ENCODE results near the gene FAM20B. TPM values are rescaled to one million over a fixed set of nuclear protein-coding genes. Genes with fewer than 3 reads are reported as not detected.
A peak's percentile ranks its signal among the peaks of the same experiment; 100 is the strongest.

FAM20B gene
- total RNA-seq, 2 experiments from 2014 or later, result 12.1 to 12.9 TPM

DNA sequence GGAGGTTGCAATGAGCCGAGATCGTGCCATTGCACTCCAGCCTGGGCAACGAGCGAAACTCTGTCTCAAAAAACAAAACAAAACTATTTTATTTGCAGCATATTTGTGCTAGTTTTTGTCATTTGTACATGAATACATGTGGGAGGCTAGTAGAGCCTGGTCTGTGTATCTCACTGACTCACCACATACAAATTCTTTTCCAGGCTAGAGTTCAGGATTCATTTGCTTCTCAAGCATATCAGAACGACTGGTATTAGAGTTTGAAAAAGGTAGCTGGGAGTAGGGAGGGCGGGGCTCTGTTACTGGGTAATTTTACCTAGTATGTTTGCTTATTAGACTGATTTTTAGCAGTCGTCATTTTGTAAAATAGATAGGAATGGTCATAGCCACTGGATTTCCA lies 51.7 kb downstream of the FAM20B start:
- ChIA-PET POLR2A (no interaction called here), CTCF (interaction anchor here (1.0 kb wide), 1 partner anchor 44 kb away, joined by 4 read pairs; no protein-coding TSS in a partner anchor)
- peak overlapping the region in 1 of 2 donors; percentile 10 for H3K27ac ChIP-seq (ENCODE audit: low read depth in 1 of 2, low read length in 2 of 2)
- no peaks in the 10 kb centered on the region for H3K9me3 ChIP-seq (ENCODE audit: control insufficient read depth in 1 of 2, insufficient read depth in 1 of 2, low read length in 2 of 2)
- no peaks in the 10 kb centered on the region for H3K27me3 Mint-ChIP-seq
- no peak overlapping the region for H3K4me3 ChIP-seq (ENCODE audit: low read length)
- no peaks in the 10 kb centered on the region for H3K9me3 Mint-ChIP-seq
- no peak for ATAC-seq (ENCODE audit: poor library complexity)
- TF ChIP-seq, protein P1, sequence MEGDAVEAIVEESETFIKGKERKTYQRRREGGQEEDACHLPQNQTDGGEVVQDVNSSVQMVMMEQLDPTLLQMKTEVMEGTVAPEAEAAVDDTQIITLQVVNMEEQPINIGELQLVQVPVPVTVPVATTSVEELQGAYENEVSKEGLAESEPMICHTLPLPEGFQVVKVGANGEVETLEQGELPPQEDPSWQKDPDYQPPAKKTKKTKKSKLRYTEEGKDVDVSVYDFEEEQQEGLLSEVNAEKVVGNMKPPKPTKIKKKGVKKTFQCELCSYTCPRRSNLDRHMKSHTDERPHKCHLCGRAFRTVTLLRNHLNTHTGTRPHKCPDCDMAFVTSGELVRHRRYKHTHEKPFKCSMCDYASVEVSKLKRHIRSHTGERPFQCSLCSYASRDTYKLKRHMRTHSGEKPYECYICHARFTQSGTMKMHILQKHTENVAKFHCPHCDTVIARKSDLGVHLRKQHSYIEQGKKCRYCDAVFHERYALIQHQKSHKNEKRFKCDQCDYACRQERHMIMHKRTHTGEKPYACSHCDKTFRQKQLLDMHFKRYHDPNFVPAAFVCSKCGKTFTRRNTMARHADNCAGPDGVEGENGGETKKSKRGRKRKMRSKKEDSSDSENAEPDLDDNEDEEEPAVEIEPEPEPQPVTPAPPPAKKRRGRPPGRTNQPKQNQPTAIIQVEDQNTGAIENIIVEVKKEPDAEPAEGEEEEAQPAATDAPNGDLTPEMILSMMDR (IDR thresholded peaks at IDR 0.05), result no peak
- H3K4me1 ChIP-seq (ENCODE audit: insufficient read depth, low read length), result peaks cover 12% of the 10 kb centered on the region
- peaks cover 21% of the 10 kb centered on the region for H3K36me3 Mint-ChIP-seq (ENCODE audit: low read depth)
- H3K4me1 Mint-ChIP-seq (ENCODE audit: low read depth), result peaks cover 19% of the 10 kb centered on the region
- H3K4me3 Mint-ChIP-seq, result no peak overlapping the region
- peak overlapping the region; percentile 49 for H3K27ac Mint-ChIP-seq
- H3K36me3 ChIP-seq (ENCODE audit: insufficient read depth, low read length), result peaks cover 3% of the 10 kb centered on the region
- DNase-seq, result no peak
- intact Hi-C loops (cut with DNase I, micrococcal nuclease), result loop anchor here in 1 of 2 experiments (5.0 kb wide), 1 partner anchor 520 kb away; no protein-coding TSS in a partner anchor
- H3K27me3 ChIP-seq (ENCODE audit: control insufficient read depth in 1 of 2, insufficient read depth in 2 of 2, low read length in 2 of 2), result no peaks in the 10 kb centered on the region

DNA sequence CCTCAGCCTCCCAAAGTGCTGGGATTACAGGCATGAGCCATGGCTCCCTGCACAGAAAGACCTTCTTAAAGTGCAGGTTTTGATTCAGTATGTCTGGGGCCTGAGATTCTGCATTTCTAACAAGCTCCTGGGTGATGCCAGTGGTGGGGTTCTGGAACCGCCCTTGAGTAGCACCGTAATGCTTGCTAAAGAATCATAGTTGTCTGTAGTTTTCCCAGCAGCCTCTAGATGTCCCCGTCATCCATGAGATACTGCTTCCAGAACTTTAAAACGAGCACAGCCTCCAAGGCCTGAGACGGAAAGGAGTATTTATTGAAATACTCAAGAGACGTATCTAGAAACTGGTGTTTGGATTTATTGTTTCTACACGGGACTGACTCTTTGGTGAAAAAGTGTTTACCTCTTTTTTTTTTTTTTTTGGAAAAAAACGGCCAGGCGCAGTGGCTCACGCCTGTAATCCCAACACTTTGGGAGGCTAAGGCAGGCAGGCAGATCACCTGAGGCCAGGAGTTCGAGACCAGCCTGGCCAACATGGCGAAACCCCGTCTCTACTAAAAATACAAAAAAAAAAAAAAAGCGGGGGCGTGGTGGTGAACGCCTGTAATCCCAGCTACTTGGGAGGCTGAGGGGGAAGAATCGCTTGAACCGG lies 53.5 kb downstream of the FAM20B start:
- DNase-seq, result peak in 13 of 14 experiments; percentile 18 to 83 (median 34)
- POLR2A ChIA-PET, result interaction anchor here (0.7 to 4.3 kb wide), 2 partner anchors 52 to 286 kb away, joined by 3 to 21 read pairs; partner anchors contain the start of gene AXDND1
- H3K4me3 ChIP-seq (ENCODE audit: low read length), result no peak overlapping the region
- H3K27ac ChIP-seq (ENCODE audit: low read depth in 1 of 2, low read length in 2 of 2), result no peak overlapping the region
- Mint-ChIP-seq H3K9me3 (no peaks in the 10 kb centered on the region), H3K27ac (peak overlapping the region; percentile 64), H3K4me3 (peak overlapping the region; percentile 74), H3K4me1 (ENCODE audit: low read depth) (peaks cover 32% of the 10 kb centered on the region), H3K27me3 (no peaks in the 10 kb centered on the region), H3K36me3 (ENCODE audit: low read depth) (peaks cover 13% of the 10 kb centered on the region)
- peaks cover 29% of the 10 kb centered on the region for H3K4me1 ChIP-seq (ENCODE audit: insufficient read depth, low read length)
- intact Hi-C loops (cut with DNase I, micrococcal nuclease), result loop anchor here (1.0 to 5.0 kb wide), 3 partner anchors 214 to 518 kb away; partner anchors contain the start of gene SOAT1 (in 1 of the 2)
- ATAC-seq (ENCODE audit: poor library complexity), result peak; percentile 45
- CTCF ChIA-PET, result interaction anchor here (0.5 to 1.2 kb wide), 8 partner anchors 21 to 578 kb away, joined by 3 to 4 read pairs (median 3); no protein-coding TSS in a partner anchor
- TF ChIP-seq, protein P1 (IDR thresholded peaks at IDR 0.05), result peak; percentile 70
- no peaks in the 10 kb centered on the region for H3K36me3 ChIP-seq (ENCODE audit: insufficient read depth, low read length)
- H3K9me3 ChIP-seq (ENCODE audit: control insufficient read depth in 1 of 2, insufficient read depth in 1 of 2, low read length in 2 of 2), result no peaks in the 10 kb centered on the region
- H3K27me3 ChIP-seq (ENCODE audit: control insufficient read depth in 1 of 2, insufficient read depth in 2 of 2, low read length in 2 of 2), result no peaks in the 10 kb centered on the region

DNA sequence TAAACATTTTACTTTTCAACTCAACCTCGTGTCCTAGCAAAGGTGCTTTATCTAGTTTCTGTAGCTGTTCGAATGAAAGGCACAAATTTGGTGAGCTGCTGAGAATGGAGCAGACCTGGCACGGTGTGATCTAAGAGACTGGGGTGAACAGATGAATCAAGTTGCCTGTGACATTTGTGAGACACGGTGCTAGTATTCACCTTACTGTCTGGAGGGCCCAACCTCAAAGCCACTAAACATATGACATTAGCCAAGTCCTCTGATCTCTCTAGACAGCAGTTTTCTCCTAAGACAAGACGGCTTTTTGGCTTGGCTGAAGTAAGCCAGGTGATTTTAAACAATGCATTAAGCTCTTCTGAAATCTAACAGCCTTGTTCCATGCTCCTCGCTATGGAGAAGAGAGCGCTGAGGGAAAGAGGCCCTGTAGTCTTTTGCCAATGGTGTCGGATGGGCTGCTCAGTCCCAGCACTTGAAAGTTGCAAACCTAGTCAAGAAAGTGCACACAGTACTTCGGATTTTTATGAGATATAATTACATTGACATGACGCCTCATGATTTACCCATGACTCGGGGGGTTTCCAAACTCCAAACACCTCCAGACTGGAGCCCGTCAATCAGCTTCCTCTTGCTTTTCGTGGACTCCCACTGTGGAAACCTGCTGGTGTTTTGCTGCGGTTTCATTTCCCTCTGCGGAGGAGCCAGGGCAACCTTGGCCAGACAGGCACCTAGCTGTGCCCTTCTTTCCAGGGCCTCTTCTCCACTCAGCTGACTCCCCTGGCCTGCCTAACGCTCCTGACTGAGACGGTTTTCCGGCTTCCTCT lies 55.4 kb downstream of the FAM20B start:
- H3K9me3 Mint-ChIP-seq, result no peaks in the 10 kb centered on the region
- H3K4me3 ChIP-seq (ENCODE audit: low read length), result peak overlapping the region; percentile 82
- H3K9me3 ChIP-seq (ENCODE audit: control insufficient read depth in 1 of 2, insufficient read depth in 1 of 2, low read length in 2 of 2), result no peaks in the 10 kb centered on the region
- peaks cover 32% of the 10 kb centered on the region for H3K4me1 ChIP-seq (ENCODE audit: insufficient read depth, low read length)
- peak overlapping the region; percentile 68 to 81 for H3K27ac ChIP-seq (ENCODE audit: low read depth in 1 of 2, low read length in 2 of 2)
- no peaks in the 10 kb centered on the region for H3K27me3 Mint-ChIP-seq
- ATAC-seq (ENCODE audit: poor library complexity), result peak; percentile 72
- peak overlapping the region; percentile 98 for H3K4me3 Mint-ChIP-seq
- H3K36me3 ChIP-seq (ENCODE audit: insufficient read depth, low read length), result peaks cover 12% of the 10 kb centered on the region
- H3K4me1 Mint-ChIP-seq (ENCODE audit: low read depth), result peaks cover 32% of the 10 kb centered on the region
- no peaks in the 10 kb centered on the region for H3K27me3 ChIP-seq (ENCODE audit: control insufficient read depth in 1 of 2, insufficient read depth in 2 of 2, low read length in 2 of 2)
- TF ChIP-seq, protein P1 (IDR thresholded peaks at IDR 0.05), result no peak
- intact Hi-C loops (cut with DNase I, micrococcal nuclease), result loop anchor here (1.0 to 5.0 kb wide), 12 partner anchors 41 to 731 kb away; partner anchors contain the start of genes FAM20B (in 1 of the 2) and SOAT1 (in 1 of the 2)
- ChIA-PET CTCF (interaction anchor here (0.7 to 1.6 kb wide), 4 partner anchors 78 to 734 kb away, joined by 3 to 7 read pairs (median 4); no protein-coding TSS in a partner anchor), POLR2A (interaction anchor here (1.0 to 4.3 kb wide), 8 partner anchors 52 to 729 kb away, joined by 3 to 27 read pairs (median 3); partner anchors contain the start of genes AXDND1 and SOAT1)
- DNase-seq, result peak in 10 of 14 experiments; percentile 9 to 86 (median 30)
- H3K36me3 Mint-ChIP-seq (ENCODE audit: low read depth), result peaks cover 12% of the 10 kb centered on the region
- H3K27ac Mint-ChIP-seq, result peak overlapping the region; percentile 92

All from CD4-positive, alpha-beta T cell (primary cell).